PC-9 (cell line): ENCODE measurements around the gene DPYD. TPM values are rescaled to one million over a fixed set of nuclear protein-coding genes. Genes with fewer than 3 reads are reported as not detected.

Experiments
- BruUV-seq: library from RNA; stranded (reverse); fragments of 400-500 nt; replicated peaks from 2 replicates; lab custom pipeline; 2021; lab: Mats Ljungman, UMichigan
- CTCF ChIA-PET: fragments of 300-600 bp; sonication (Branson Sonifier 250); formaldehyde crosslinking; loops from one replicate; lab custom pipeline; 2022; ENCODE audit warnings: antibody characterized with exemption; lab: Charles Lee
- POLR2A ChIA-PET: fragments of 300-600 bp; sonication (Branson Sonifier 250); formaldehyde crosslinking; loops from one replicate; lab custom pipeline; 2022; ENCODE audit warnings: antibody characterized with exemption; ENCODE audit not compliant: unreplicated experiment; lab: Charles Lee
- DNase-seq, 2 experiments: peaks; one replicate each; pipeline versions ENCODE4 v3.0.0 to v3.0.0-alpha.2; 2015 to 2022; ENCODE audit warnings: mixed read lengths in 1 of 2
- H2AFZ ChIP-seq: fragments of 200-600 bp; sonication (generic); 2 replicates; pipeline ENCODE4 v1.8.1; 2017; ENCODE audit warnings: antibody characterized with exemption
- H3F3A ChIP-seq: fragments of 200-600 bp; sonication (generic); 2 replicates; pipeline ENCODE4 v1.8.1; 2017; ENCODE audit warnings: antibody characterized with exemption, mild to moderate bottlenecking, low read depth; ENCODE audit not compliant: insufficient read depth
- H3K27ac ChIP-seq: fragments of 200-600 bp; sonication (generic); 2 replicates; pipeline ENCODE4 v1.6.1; 2016; ENCODE audit warnings: mixed run types
- H3K27me3 ChIP-seq: fragments of 200-600 bp; sonication (generic); 2 replicates; pipeline ENCODE4 v1.6.1; 2016; ENCODE audit warnings: low read depth, mixed run types; ENCODE audit not compliant: insufficient read depth
- H3K36me3 ChIP-seq: fragments of 200-600 bp; sonication (generic); 2 replicates; pipeline ENCODE4 v1.6.1; 2016; ENCODE audit warnings: low read depth, mixed run types
- H3K4me1 ChIP-seq: fragments of 200-600 bp; sonication (generic); replicated peaks from 2 replicates; pipeline ENCODE4 v1.6.1; 2016; ENCODE audit warnings: mixed run types; ENCODE audit not compliant: insufficient read depth
- H3K4me2 ChIP-seq: fragments of 200-600 bp; sonication (generic); 2 replicates; pipeline ENCODE4 v1.6.1; 2017; ENCODE audit warnings: mixed run types
- H3K4me3 ChIP-seq: fragments of 200-600 bp; sonication (generic); 2 replicates; pipeline ENCODE4 v1.6.1; 2016; ENCODE audit warnings: mixed run types
- H3K79me2 ChIP-seq: fragments of 200-600 bp; sonication (generic); 2 replicates; pipeline ENCODE4 v1.6.1; 2017; ENCODE audit warnings: low read depth, mixed run types
- H3K9me2 ChIP-seq: fragments of 200-600 bp; sonication (generic); 2 replicates; pipeline ENCODE4 v1.8.1; 2017; ENCODE audit warnings: mild to moderate bottlenecking; ENCODE audit not compliant: insufficient read depth
- H3K9me3 ChIP-seq: fragments of 200-600 bp; sonication (generic); 2 replicates; pipeline ENCODE4 v1.8.1; 2016; ENCODE audit warnings: low read depth; ENCODE audit not compliant: insufficient read depth
- H4K20me1 ChIP-seq: fragments of 200-600 bp; sonication (generic); 2 replicates; pipeline ENCODE4 v1.8.1; 2017; ENCODE audit not compliant: insufficient read depth
- EZH2 ChIP-seq: fragments of 200-600 bp; sonication (generic); IDR thresholded peaks from 2 replicates; pipeline ENCODE4 v1.8.0; 2017; ENCODE audit warnings: antibody characterized with exemption, low read depth
- intact Hi-C: fragments of 100-400 bp; cut with micrococcal nuclease; formaldehyde crosslinking; loops from one replicate; pipeline ENCODE4 v1.10.0; 2022; ENCODE audit not compliant: unreplicated experiment
- total RNA-seq: library from RNA; stranded (reverse); gene quantifications from 2 replicates; pipeline ENCODE4 v1.2.3, GENCODE V29; 2021
- TF ChIP-seq, protein P1 (sequence below): fragments of 200-600 bp; sonication (generic); conservative IDR thresholded peaks from 2 replicates; pipeline ENCODE4 v1.6.1; 2017; ENCODE audit warnings: mixed run types, antibody characterized with exemption, mild to moderate bottlenecking, moderate library complexity

The DPYD gene
- total RNA-seq, 1 experiment from 2014 or later: 24.1 TPM

- no peaks in the 10 kb centered on the region for H3K27me3 ChIP-seq
- intact Hi-C loops: loop anchor here (5.0 kb wide), 1 partner anchor 519 kb away; no protein-coding TSS in a partner anchor
- no peaks in the 10 kb centered on the region for H3F3A ChIP-seq
- no peaks in the 10 kb centered on the region for H4K20me1 ChIP-seq
- H3K27ac ChIP-seq: no peak overlapping the region
- H3K4me1 ChIP-seq: no peaks in the 10 kb centered on the region
- TF ChIP-seq, protein P1, sequence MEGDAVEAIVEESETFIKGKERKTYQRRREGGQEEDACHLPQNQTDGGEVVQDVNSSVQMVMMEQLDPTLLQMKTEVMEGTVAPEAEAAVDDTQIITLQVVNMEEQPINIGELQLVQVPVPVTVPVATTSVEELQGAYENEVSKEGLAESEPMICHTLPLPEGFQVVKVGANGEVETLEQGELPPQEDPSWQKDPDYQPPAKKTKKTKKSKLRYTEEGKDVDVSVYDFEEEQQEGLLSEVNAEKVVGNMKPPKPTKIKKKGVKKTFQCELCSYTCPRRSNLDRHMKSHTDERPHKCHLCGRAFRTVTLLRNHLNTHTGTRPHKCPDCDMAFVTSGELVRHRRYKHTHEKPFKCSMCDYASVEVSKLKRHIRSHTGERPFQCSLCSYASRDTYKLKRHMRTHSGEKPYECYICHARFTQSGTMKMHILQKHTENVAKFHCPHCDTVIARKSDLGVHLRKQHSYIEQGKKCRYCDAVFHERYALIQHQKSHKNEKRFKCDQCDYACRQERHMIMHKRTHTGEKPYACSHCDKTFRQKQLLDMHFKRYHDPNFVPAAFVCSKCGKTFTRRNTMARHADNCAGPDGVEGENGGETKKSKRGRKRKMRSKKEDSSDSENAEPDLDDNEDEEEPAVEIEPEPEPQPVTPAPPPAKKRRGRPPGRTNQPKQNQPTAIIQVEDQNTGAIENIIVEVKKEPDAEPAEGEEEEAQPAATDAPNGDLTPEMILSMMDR: no peak
- no peak for TF ChIP-seq EZH2
- no peak for DNase-seq
- ChIA-PET POLR2A (no interaction called here), CTCF (no interaction called here)
- H3K9me2 ChIP-seq: 0 out of 2 replicates have a peak, but pooled peaks cover 4% of the 10 kb centered on the region
- no TSS peak for BruUV-seq
- H3K4me3 ChIP-seq: no peak overlapping the region
- H3K79me2 ChIP-seq: no peaks in the 10 kb centered on the region
- H3K4me2 ChIP-seq: no peak overlapping the region
- no peaks in the 10 kb centered on the region for H3K9me3 ChIP-seq
- H2AFZ ChIP-seq: no peak overlapping the region
- H3K36me3 ChIP-seq: no peaks in the 10 kb centered on the region
These were observed 387.5 kb downstream of the DPYD start for GRCh38 chr1:97533358-97533757.

DNA sequence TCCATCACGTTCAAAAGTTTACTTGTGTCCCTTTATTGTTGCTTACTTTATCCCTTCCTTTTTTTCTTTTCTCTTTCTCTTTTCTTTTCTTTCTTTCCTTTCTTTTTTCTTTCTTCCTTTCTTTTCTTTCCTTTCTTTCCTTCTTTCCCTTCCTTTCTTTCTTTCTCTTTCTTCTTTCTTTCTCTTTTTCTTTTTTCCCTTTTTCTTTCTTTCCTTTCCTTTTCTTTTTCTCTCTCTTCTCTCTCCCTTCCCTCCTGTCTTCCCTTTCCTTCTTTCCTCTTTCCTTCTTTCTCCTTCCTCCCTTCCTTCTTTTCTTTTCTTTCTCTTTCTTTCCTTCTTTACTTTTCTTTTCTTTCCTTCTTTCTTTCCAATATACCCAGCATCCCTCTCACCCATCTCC lies 391.2 kb downstream of the DPYD start:
- no TSS peak for BruUV-seq

DNA sequence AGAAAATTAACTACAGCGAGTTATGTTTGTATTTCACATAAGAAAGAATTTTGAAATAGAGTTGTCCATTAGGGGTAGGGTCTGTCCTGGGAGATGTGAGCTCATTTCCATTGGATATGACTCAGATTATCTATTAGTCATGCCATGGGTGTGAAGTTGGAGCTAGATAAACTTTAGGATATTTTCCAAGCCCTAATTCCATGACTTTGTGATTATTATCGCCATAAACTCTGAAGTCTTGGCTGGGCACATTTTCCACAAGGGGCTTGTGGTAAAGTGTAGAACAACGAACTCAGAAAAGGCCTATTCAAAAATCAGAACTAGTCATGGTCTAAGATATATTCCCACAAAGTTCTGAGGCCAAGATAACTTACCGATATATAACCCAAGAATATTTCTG lies 396.6 kb downstream of the DPYD start:
- Histone ChIP-seq H3K4me3 (no peak overlapping the region), H3K27me3 (no peaks in the 10 kb centered on the region), H3K27ac (no peak overlapping the region), H4K20me1 (no peaks in the 10 kb centered on the region), H3K9me3 (no peaks in the 10 kb centered on the region; the same call in 1 of the 2 replicates), H3K4me1 (no peaks in the 10 kb centered on the region), H3K36me3 (no peaks in the 10 kb centered on the region), H2AFZ (no peak overlapping the region), H3K4me2 (no peak overlapping the region), H3K9me2 (0 out of 2 replicates have a peak, but pooled peaks cover 4% of the 10 kb centered on the region), H3F3A (no peaks in the 10 kb centered on the region), H3K79me2 (no peaks in the 10 kb centered on the region)
- TF ChIP-seq, protein P1: no peak
- no peak for TF ChIP-seq EZH2
- POLR2A ChIA-PET: no interaction called here
- CTCF ChIA-PET: no interaction called here
- intact Hi-C loops: no loop called here
- BruUV-seq: no TSS peak
- no peak for DNase-seq

More for the DNA sequence above, 391.2 kb downstream of the DPYD start:
- H3K79me2 ChIP-seq: no peaks in the 10 kb centered on the region
- 0 out of 2 replicates have a peak, but pooled peaks cover 4% of the 10 kb centered on the region for H3K9me2 ChIP-seq
- POLR2A ChIA-PET: no interaction called here
- CTCF ChIA-PET: no interaction called here
- H3K9me3 ChIP-seq: no peaks in the 10 kb centered on the region
- DNase-seq: no peak
- no peak overlapping the region for H3K27ac ChIP-seq
- H3K4me1 ChIP-seq: no peaks in the 10 kb centered on the region
- no peak for TF ChIP-seq EZH2
- TF ChIP-seq, protein P1: no peak
- H3K27me3 ChIP-seq: no peaks in the 10 kb centered on the region
- no peak overlapping the region for H3K4me3 ChIP-seq
- H3K36me3 ChIP-seq: no peaks in the 10 kb centered on the region
- no peaks in the 10 kb centered on the region for H3F3A ChIP-seq
- no peak overlapping the region for H2AFZ ChIP-seq
- intact Hi-C loops: no loop called here
- no peak overlapping the region for H3K4me2 ChIP-seq
- H4K20me1 ChIP-seq: no peaks in the 10 kb centered on the region
